Measurements from ENCODE around the gene STX8.

Gene STX8

GRCh38 chr17:9241774-9242496, 333.7 kb downstream of the STX8 start:
- TF ChIP-seq GATA2 (IDR thresholded peaks at IDR 0.05; ENCODE audit: low read depth, low read length) (no peak), GATA3 (IDR thresholded peaks at IDR 0.05; ENCODE audit: low read depth, low read length) (no peak)

- TF ChIP-seq GATA2 (IDR thresholded peaks at IDR 0.05; ENCODE audit: low read depth, low read length) = no peak
- TF ChIP-seq GATA3 (IDR thresholded peaks at IDR 0.05; ENCODE audit: low read depth, low read length) = no peak
These were observed 334.3 kb downstream of the STX8 start for GRCh38 chr17:9241371-9241712.

DNA sequence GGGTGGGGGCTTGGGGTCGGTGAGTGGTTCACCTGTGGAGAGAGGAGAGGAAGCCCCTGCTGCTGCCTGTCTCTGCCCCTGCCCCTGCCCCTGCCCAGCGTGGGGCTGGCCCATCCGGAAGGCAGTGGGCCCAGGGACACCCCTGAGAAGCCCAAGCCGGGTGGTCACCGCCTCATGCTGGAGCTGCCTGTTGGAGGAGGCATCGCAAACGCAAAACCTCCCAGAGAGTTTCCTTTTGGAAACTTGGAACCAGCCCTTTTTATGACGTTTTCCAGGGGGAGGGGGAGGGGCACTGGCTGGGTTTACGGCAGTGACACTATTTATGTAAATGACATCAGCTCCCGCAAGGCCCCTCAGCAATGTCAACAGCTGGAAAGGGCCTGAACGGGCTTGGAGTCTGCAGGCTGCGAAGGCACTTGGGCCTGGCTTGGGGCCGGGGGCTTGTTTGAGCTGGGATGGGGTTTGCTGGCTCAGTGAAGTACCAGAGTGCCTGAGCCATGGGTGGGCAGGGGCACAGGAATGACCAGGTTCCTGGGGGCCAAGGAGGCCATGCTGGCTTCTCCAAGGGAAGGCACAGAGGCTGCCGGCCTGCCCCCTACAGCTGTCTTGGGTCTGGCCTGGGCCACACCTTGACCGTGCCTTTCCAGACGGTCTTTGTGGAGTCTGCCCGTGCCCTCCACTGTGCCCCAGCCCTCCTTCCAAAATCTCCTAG, 334.8 kb downstream of the STX8 start:
- TF ChIP-seq GATA2 (IDR thresholded peaks at IDR 0.05; ENCODE audit: low read depth, low read length) = no peak

DNA sequence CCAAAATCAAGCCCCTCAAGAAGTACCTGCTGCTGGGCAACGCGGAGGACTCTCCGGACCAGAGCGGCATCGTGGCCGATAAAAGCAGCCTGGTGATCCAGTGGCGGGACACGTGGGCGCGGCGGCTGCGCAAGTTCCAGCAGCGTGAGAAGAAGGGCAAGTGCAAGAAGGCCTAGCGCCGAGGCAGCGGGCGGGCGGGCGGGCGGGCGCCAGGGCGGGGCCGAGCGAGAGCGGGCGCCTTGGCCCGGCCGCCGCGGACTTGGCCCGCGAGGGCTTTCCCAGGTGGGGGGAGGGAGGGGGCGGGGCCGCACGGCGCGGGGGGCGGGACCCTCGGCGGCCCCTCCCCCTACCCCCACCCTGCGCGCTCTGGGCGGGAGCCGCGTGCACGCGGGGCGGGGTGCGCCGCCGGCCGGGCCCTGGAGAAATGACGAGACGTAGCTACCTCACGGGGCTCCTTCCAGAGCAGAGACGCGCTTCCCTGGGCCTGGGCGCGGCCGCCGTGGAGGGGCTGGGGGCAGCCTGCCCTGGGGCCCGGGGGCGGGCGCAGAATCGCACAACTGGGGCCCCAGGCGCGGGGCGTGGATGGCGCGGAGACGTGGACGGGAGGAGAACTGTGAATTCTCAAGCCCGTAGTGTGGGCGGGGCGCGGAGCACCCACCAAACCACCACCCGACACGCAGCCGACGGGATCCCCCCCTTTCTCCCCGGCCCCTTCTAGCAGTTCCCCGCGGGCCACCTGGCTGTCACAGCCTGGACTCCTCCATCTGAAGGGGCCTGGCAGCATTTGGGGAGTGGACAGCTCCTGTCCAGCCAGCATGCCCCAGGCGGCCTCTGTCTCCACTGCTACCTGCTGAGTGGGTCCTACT, 335.6 kb downstream of the STX8 start:
- no peak for TF ChIP-seq GATA3 (IDR thresholded peaks at IDR 0.05; ENCODE audit: low read depth, low read length)
- no peak for TF ChIP-seq GATA2 (IDR thresholded peaks at IDR 0.05; ENCODE audit: low read depth, low read length)

DNA sequence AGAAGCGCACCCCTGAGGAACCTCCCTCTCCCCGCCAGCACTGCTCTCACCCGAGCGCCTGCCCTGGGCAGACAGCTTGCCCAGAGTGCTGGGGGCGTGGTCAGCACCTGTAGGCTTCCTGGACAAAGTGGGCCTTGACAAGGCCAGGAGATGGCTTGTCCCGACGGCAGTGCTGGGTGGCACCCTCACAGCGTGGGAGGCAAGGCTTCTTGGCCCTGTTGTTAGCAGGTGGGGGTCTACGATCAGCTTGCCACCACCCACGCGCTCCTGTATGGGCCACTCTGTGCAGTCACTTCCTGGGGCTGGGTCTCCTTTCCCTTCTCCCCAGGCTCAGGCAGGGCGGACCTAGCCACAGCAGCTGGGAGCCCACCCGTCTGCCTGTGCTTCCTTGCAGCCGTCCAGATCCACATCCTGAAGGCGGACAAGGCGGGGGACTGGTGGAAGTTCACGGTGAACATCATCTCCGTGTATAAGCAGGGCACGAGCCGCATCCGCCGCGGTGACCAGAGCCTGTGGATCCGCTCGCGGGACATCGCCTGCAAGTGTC, 336.3 kb downstream of the STX8 start:
- no peak for TF ChIP-seq GATA2 (IDR thresholded peaks at IDR 0.05; ENCODE audit: low read depth, low read length)
- no peak for TF ChIP-seq GATA3 (IDR thresholded peaks at IDR 0.05; ENCODE audit: low read depth, low read length)

- no peak for TF ChIP-seq GATA2 (IDR thresholded peaks at IDR 0.05; ENCODE audit: low read depth, low read length)
- no peak for TF ChIP-seq GATA3 (IDR thresholded peaks at IDR 0.05; ENCODE audit: low read depth, low read length)
These were observed 337.0 kb downstream of the STX8 start for GRCh38 chr17:9238340-9239245.

DNA sequence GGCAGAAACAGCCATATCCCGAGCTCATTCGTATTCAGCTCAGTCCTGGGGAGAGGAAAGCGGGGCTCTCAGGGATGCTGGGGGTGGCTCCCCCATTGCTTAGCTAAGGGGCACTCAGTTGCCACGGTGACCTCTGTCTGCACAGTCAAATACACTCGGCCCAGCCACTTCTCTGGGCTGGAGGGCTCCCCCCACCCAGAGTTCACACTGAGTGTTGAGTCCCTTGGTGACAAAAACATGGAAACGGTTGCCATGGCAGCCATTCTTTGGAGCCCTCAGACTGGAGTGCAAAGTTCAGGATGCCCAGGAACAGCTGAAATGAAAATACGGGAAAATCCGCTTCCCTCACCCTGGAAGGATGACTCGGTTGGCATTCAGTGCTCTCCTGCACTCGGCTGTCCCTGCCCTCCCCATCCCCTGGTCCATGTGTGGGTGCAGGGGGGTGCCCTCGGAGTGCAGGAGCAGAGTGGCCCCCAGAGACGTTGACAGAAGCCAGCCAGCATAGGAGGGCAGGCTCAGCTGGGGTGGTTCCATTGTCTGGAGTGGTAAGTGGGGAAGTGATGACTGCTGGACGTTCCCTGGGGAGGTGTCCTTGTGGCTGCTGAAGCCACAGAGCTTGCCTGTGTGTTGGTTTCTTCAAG, 337.8 kb downstream of the STX8 start:
- TF ChIP-seq GATA2 (IDR thresholded peaks at IDR 0.05; ENCODE audit: low read depth, low read length) (no peak), GATA3 (IDR thresholded peaks at IDR 0.05; ENCODE audit: low read depth, low read length) (no peak)

- TF ChIP-seq GATA2 (IDR thresholded peaks at IDR 0.05; ENCODE audit: low read depth, low read length) (no peak), GATA3 (IDR thresholded peaks at IDR 0.05; ENCODE audit: low read depth, low read length) (no peak)
These were observed 338.6 kb downstream of the STX8 start for GRCh38 chr17:9237053-9237410.

DNA sequence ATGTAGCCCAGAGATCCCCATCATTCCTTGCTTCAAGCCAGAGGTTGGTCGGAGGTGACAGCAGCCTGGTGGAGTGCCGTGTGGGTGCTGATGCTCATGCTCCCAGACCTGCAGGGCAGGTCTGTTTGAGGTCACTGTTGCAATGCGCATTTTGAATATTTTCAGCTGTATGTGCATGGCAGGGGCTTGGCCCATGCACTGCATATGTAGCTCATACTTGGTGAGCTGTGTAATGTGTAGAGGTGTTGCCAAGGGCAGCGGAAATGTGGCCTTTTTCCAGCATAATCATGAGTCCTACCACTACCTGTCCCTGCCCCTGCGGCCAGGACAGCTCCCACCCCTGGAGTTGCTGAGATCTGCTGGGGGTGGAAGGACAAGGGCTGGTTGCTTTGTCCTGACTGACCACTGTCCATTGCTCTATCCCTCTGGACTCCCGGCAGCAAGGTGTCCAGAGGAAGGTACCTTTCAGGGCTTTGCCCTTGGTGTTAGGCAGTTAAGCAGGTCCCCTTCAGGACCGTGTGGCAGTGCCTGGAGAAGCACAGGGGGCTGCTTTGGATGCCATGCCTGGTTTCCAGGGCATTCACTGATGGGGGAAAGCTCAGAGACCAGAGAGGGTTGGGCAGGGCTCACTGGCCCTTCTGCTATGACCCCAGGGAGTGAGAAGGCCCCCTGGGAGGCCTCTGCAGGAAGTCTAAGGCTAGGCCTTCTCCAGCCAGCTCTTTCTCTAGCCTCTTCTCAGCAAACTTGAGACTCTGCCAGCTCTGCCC, 339.2 kb downstream of the STX8 start:
- TF ChIP-seq GATA3 (IDR thresholded peaks at IDR 0.05; ENCODE audit: low read depth, low read length) (no peak), GATA2 (IDR thresholded peaks at IDR 0.05; ENCODE audit: low read depth, low read length) (no peak)

- TF ChIP-seq GATA2 (IDR thresholded peaks at IDR 0.05; ENCODE audit: low read depth, low read length) (no peak), GATA3 (IDR thresholded peaks at IDR 0.05; ENCODE audit: low read depth, low read length) (no peak)
These were observed 340.3 kb downstream of the STX8 start for GRCh38 chr17:9235346-9235745.

GRCh38 chr17:9234389-9234945, 341.2 kb downstream of the STX8 start:
- TF ChIP-seq GATA2 (IDR thresholded peaks at IDR 0.05; ENCODE audit: low read depth, low read length) = no peak
- no peak for TF ChIP-seq GATA3 (IDR thresholded peaks at IDR 0.05; ENCODE audit: low read depth, low read length)

GRCh38 chr17:9233761-9234160, 341.9 kb downstream of the STX8 start:
- TF ChIP-seq GATA2 (IDR thresholded peaks at IDR 0.05; ENCODE audit: low read depth, low read length) (no peak), GATA3 (IDR thresholded peaks at IDR 0.05; ENCODE audit: low read depth, low read length) (no peak)

Data from SH-SY5Y (cell line).